ENCODE measurements around the gene HDHD3. TPM values are rescaled to one million over a fixed set of nuclear protein-coding genes. Genes with fewer than 3 reads are reported as not detected.

HDHD3 gene
- total RNA-seq, 2 donors from 2014 or later: 24.3 to 37.1 TPM

GRCh38 chr9:113361304-113362018 lies 15.3 kb downstream of the HDHD3 start:
- Histone ChIP-seq H3K27me3 (ENCODE audit: control insufficient read depth, insufficient read depth, low read length, poor library complexity, severe bottlenecking) (no peaks in the 10 kb centered on the region), H3K36me3 (ENCODE audit: control insufficient read depth, insufficient read depth, low read length) (peaks cover 15% of the 10 kb centered on the region), H3K9ac (ENCODE audit: extremely low read depth, low read length, poor library complexity, severe bottlenecking) (no peak overlapping the region), H3K9me3 (ENCODE audit: control insufficient read depth, low read length) (no peaks in the 10 kb centered on the region), H3K27ac (ENCODE audit: low read depth, low read length) (no peak overlapping the region), H3K4me1 (ENCODE audit: control insufficient read depth, insufficient read depth, low read length) (no peaks in the 10 kb centered on the region), H3K4me3 (ENCODE audit: low read length) (no peak overlapping the region)
- H3K4me3 Mint-ChIP-seq: no peak overlapping the region
- no peaks in the 10 kb centered on the region for H3K27me3 Mint-ChIP-seq (ENCODE audit: insufficient read depth)
- peaks cover 6% of the 10 kb centered on the region for H3K4me1 Mint-ChIP-seq
- TF ChIP-seq CTCF (conservative IDR thresholded peaks at IDR 0.05): no peak
- WGBS, 2 experiments (ENCODE audit: insufficient coverage in 1 of 2, insufficient read length in 1 of 2): 90 to 91% methylated on average over 5 of the region's 7 CpGs
- peaks cover 12% of the 10 kb centered on the region for H3K36me3 Mint-ChIP-seq (ENCODE audit: low read depth)
- no peak overlapping the region for H3K27ac Mint-ChIP-seq
- H3K9me3 Mint-ChIP-seq: no peaks in the 10 kb centered on the region
- DNase-seq: no peak

DNA sequence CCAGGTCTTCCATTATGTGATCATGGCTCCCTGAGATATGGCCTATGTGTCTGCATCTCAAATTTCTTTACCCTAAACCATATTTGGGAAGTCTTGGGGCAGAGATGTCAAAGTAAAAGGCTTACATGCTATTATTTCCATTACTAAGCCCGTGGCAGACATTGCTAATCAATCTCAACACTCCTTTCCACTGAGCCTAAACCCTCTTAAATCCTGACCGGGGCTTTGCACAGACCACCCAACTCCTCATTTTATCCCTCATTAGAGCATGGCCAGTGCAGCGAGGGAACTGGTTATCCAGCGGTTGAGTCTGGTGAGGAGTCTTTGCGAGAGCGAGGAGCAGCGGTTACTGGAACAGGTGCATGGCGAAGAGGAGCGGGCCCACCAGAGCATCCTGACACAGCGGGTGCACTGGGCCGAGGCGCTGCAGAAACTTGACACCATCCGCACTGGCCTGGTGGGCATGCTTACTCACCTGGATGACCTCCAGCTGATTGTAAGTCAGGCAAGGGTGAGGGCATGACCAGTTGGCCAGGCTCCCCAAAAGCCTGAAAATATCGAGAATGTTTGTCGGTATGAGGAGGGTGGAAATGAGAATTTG lies 16.4 kb downstream of the HDHD3 start:
- no peak for DNase-seq
- no peaks in the 10 kb centered on the region for H3K27me3 ChIP-seq (ENCODE audit: control insufficient read depth, insufficient read depth, low read length, poor library complexity, severe bottlenecking)
- H3K27ac Mint-ChIP-seq: no peak overlapping the region
- no peaks in the 10 kb centered on the region for H3K27me3 Mint-ChIP-seq (ENCODE audit: insufficient read depth)
- H3K4me3 ChIP-seq (ENCODE audit: low read length): no peak overlapping the region
- H3K9me3 ChIP-seq (ENCODE audit: control insufficient read depth, low read length): no peaks in the 10 kb centered on the region
- H3K9me3 Mint-ChIP-seq: no peaks in the 10 kb centered on the region
- no peak overlapping the region for H3K4me3 Mint-ChIP-seq
- H3K36me3 ChIP-seq (ENCODE audit: control insufficient read depth, insufficient read depth, low read length): peaks cover 14% of the 10 kb centered on the region
- H3K4me1 Mint-ChIP-seq: peaks cover 7% of the 10 kb centered on the region
- peaks cover 14% of the 10 kb centered on the region for H3K36me3 Mint-ChIP-seq (ENCODE audit: low read depth)
- H3K4me1 ChIP-seq (ENCODE audit: control insufficient read depth, insufficient read depth, low read length): no peaks in the 10 kb centered on the region
- H3K27ac ChIP-seq (ENCODE audit: low read depth, low read length): no peak overlapping the region
- WGBS, 2 experiments (ENCODE audit: insufficient coverage in 1 of 2, insufficient read length in 1 of 2): 90 to 92% methylated on average over 5 to 15 of the region's 15 CpGs
- no peak overlapping the region for H3K9ac ChIP-seq (ENCODE audit: extremely low read depth, low read length, poor library complexity, severe bottlenecking)
- TF ChIP-seq CTCF (conservative IDR thresholded peaks at IDR 0.05): no peak

GRCh38 chr9:113359385-113359784 lies 17.4 kb downstream of the HDHD3 start:
- Mint-ChIP-seq H3K4me1 (peaks cover 7% of the 10 kb centered on the region), H3K27ac (no peak overlapping the region), H3K9me3 (no peaks in the 10 kb centered on the region), H3K4me3 (no peak overlapping the region), H3K27me3 (ENCODE audit: insufficient read depth) (no peaks in the 10 kb centered on the region), H3K36me3 (ENCODE audit: low read depth) (peaks cover 17% of the 10 kb centered on the region)
- Histone ChIP-seq H3K36me3 (ENCODE audit: control insufficient read depth, insufficient read depth, low read length) (peaks cover 10% of the 10 kb centered on the region), H3K27me3 (ENCODE audit: control insufficient read depth, insufficient read depth, low read length, poor library complexity, severe bottlenecking) (no peaks in the 10 kb centered on the region), H3K4me3 (ENCODE audit: low read length) (no peak overlapping the region), H3K27ac (ENCODE audit: low read depth, low read length) (no peak overlapping the region), H3K4me1 (ENCODE audit: control insufficient read depth, insufficient read depth, low read length) (no peaks in the 10 kb centered on the region), H3K9me3 (ENCODE audit: control insufficient read depth, low read length) (no peaks in the 10 kb centered on the region), H3K9ac (ENCODE audit: extremely low read depth, low read length, poor library complexity, severe bottlenecking) (no peak overlapping the region)
- no peak for TF ChIP-seq CTCF (conservative IDR thresholded peaks at IDR 0.05)
- DNase-seq: no peak
- WGBS, 2 experiments (ENCODE audit: insufficient coverage in 1 of 2, insufficient read length in 1 of 2): 90% methylated on average over 1 of the region's 1 CpG; no CpG with 5 or more reads in 1 of the 2 experiments
